ENCODE results near the gene AKNA.

The AKNA gene

GRCh38 chr9:114414346-114414745 lies 26.6 kb upstream of the AKNA start:
- DNase-seq (ENCODE audit: low read depth, low spot score), result no peak

- no peak for DNase-seq (ENCODE audit: low read depth, low spot score)
Observed at GRCh38 chr9:114413861-114414301, 26.1 kb upstream of the AKNA start.

DNA sequence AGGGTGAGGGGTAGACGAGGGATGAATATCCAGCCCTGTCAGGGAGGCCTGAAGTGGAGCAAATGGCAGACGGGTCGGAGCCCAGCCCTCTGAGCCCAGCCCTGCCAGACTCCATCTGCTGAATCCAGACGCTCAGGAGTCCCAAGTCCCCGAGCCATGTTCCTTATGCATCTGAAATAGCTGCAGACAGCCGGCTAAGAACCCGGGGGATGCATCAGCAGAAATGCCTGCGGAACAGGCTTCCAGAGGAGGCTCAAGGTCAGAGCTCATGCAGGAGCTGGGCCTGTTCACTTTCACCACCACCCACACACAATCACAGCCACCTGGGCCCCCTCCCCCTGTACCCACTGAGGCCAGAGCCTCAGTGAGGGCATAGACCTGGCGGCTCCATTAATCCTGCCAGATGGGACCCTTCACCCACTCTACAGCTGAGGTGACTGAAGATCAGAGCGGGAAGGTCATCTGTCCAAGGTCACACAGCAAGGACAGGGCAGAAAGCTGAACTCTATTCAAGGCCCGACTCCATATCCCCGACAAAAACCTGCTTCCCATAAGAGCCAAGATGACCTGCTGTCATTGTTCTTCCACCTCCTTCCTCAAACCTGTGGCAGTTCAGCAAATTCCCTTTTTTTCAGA lies 24.4 kb upstream of the AKNA start:
- DNase-seq (ENCODE audit: low read depth, low spot score), result no peak

DNA sequence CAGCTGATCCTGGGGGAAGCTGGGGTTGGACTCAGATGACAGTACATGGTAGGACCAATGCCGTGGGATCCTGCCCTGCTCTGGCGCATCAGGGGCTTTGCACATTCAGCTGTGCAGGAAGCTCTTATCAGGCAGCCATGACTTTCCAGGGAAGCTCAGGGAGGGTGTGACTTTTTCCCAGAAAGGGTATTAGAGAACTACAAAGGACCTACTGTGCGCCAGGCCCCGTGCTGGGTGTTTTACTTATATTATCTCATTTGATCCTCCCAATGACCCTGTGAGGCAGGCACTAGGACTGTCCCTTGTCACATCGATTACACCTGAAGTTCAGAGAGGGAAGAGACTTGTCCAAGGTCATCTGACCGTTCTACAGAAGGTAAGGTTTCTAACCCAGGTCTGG lies 23.7 kb upstream of the AKNA start:
- no peak for DNase-seq (ENCODE audit: low read depth, low spot score)

DNA sequence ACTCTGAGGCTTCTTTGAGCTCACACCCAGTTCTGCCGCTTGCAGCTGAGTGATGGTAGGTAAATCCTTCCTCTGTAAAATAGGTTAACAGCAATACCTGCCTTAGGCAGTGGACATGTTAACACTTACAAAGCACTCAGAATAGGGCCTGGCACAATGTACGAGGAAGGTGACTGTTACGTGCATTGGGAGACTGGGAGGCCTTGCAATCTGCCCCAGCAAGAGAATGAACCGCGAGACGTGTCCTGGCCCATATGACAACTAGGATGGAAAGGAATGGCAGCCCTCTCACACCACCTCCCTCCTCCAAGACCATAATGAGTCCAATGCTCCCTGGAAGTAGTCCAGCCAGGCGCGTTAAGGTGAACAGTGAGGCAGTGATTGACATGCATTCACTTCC lies 23.1 kb upstream of the AKNA start:
- no peak for DNase-seq (ENCODE audit: low read depth, low spot score)

DNA sequence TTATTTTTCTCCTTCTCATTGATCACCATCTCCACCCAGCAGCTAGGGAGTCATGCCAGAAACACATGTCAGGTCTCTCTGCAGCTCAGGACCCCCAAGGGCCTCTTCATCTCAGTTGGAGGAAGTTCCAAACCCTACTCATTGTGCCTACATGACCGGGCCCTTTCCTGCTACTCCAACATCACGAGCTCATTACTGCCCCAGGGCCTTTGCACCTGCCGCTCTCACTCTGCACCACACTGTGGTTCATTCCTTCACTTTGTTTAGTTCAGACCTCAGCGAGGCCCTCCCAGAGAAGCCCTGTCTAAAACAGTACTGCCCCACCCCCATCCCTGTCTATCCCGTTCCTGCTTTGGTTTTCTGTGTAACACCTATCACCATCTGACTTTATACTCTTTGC lies 22.1 kb upstream of the AKNA start:
- no peak for DNase-seq (ENCODE audit: low read depth, low spot score)

- DNase-seq (ENCODE audit: low read depth, low spot score), result no peak
Observed at GRCh38 chr9:114409103-114409780, 21.5 kb upstream of the AKNA start.

- DNase-seq (ENCODE audit: low read depth, low spot score), result no peak
Observed at GRCh38 chr9:114408645-114409044, 20.9 kb upstream of the AKNA start.

GRCh38 chr9:114407889-114408288 lies 20.1 kb upstream of the AKNA start:
- DNase-seq (ENCODE audit: low read depth, low spot score), result no peak

- no peak for DNase-seq (ENCODE audit: low read depth, low spot score)
Observed at GRCh38 chr9:114406441-114406840, 18.7 kb upstream of the AKNA start.

DNA sequence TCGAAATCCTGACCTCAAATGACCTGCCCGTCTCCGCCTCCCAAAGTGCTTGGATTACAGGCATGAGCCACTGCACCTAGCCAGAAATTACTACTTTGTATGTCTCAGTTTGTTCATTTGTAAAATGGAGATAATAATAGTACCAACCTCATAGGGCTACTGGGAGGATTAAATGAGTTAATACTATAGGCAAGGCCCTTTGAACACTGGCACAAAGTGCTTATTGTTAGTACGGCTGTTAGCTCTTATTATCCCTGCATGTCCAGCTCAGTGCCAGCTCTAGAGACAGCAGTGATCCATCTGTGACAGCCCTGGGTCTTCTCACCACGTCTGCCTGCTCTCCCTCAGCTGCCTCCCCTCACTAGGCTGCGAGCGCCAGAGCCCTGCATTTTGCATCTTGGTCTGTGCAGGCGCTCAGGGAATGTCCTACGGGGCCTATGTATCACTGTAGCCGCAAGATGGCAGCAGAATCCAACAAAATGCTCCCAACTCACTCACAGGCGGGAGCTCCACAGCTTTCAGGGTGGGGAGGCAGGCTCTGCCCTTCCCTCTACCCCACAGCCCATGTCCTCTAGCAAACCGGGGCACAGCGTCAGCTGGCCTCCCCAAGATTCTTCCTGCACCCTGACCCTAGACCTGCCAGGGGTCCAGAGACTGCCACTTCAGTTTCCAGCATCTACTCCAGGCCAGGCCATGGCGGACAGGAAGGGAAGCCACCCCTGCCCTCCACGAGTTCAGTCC lies 17.7 kb upstream of the AKNA start:
- DNase-seq (ENCODE audit: low read depth, low spot score), result peak; percentile 58

DNA sequence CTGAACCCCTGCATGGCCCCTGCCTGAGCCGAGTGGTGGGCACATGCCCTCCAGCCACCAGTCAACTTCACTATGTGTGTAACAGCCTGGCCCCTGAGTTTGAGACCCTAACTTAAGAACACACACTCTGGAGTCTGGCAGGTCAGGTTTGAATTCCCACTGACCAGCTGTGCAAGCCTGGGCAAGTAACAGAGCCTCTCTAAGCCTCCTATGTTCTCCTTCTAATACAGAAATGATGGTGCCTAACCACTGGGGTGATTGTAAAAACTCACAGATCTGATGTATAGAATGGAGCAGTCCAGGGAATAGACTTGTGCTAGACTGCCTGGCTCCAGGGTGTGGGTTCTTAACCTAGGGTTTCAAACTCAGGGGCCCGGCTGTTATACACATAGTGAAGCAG lies 16.7 kb upstream of the AKNA start:
- no peak for DNase-seq (ENCODE audit: low read depth, low spot score)

DNA sequence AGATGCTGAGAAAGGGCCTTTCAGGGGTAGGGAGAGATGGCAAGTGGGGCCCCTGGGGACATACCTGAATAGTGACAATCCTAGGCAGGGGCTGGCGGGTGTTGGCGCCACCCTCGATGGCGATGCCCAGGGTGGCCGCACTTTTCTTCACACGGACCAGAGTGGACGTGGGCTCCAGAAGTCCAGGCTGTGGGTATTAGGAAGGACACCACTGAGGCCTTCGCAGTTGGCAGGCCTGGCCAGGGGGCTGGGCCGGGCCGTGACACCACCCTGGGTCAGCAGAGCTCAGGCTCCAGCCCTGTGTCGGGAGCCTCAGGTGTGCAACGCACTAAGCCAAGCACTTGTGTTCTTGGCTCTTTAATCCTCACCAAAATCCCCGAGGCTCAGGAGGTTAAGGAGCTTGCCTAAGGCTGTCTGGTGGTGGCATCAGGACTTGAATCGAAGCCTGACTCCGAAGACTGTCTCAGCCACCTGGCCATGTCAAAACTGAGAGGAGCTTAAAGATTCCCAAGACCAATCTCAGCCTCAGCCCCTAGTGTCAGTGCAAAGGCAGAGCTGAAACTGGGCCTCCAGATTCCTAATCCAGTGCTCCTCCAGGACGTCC lies 15.5 kb upstream of the AKNA start:
- no peak for DNase-seq (ENCODE audit: low read depth, low spot score)

GRCh38 chr9:114401344-114401743 lies 13.6 kb upstream of the AKNA start:
- DNase-seq (ENCODE audit: low read depth, low spot score), result no peak

- no peak for DNase-seq (ENCODE audit: low read depth, low spot score)
Observed at GRCh38 chr9:114400772-114401171, 13.0 kb upstream of the AKNA start.

GRCh38 chr9:114400219-114400618 lies 12.4 kb upstream of the AKNA start:
- no peak for DNase-seq (ENCODE audit: low read depth, low spot score)

DNA sequence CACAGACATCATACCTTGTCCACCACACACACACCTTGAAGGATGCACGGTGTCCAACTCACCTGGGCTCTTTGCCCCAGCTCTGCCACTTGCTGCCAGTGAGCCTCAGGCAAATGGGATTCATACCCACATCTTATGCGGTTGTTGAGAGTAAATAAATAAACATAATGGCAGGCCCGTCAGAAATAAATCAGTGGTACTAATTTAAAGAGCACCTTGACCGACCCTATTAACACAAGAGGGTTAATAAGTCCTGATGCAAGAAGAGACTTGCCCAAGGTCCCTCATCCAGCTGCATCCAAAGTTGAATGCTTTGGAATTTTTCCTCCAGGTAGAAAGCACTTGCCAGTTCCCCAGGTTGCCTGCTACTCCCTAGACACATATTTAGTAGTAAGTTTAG lies 11.6 kb upstream of the AKNA start:
- no peak for DNase-seq (ENCODE audit: low read depth, low spot score)

GRCh38 chr9:114397848-114398605 lies 10.2 kb upstream of the AKNA start:
- DNase-seq (ENCODE audit: low read depth, low spot score), result peak; percentile 92

GRCh38 chr9:114397219-114397847 lies 9.6 kb upstream of the AKNA start:
- no peak for DNase-seq (ENCODE audit: low read depth, low spot score)

DNA sequence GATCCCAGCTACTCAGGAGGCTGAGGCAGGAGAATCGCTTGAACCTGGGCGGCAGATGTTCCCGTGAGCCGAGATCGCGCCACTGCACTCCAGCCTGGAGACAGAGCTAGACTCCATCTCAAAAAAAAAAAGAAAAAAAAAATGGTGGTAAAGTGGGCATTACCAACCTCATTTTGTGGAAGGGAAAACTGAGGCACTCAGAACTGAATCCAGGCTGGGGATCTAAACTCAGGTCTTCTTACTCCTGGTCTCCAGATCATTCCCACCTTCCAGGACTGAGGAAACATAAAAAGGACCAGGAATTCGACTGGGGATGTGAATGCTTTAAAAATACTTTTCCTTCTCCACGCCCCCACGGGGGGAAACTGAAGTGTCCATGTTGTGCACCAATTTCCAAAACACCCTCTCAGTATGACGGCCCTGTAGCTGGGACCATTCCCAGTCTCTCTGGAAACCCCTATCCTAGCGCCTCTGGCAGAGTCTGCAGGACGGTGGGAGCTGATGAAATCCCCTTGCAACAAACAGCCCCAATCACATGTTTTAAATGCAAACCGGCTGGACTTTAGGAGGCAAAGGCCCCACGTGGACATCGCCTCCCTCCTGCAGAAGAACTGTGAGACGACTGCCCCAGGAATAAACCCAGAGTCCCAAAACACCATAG lies 8.9 kb upstream of the AKNA start:
- no peak for DNase-seq (ENCODE audit: low read depth, low spot score)

DNA sequence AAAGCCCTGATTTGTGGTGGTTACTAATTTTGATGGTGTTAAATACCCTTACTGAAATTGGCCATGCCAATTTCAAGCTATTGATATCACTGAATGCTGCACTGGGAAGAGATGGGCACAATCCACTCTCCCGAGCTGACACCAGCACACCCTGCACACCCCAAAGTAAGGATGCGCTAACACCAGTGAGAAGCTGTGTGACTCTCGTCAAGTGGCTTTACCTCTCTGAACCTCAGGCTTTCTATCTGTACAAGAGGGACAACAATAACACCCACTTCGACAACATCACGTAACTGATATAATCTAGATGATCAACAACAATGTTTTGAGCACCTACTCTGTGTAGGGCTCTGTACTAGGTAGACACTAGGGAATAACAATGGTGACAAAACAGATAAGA lies 8.0 kb upstream of the AKNA start:
- DNase-seq (ENCODE audit: low read depth, low spot score), result no peak

Data from activated CD4-positive, CD25-positive, alpha-beta regulatory T cell treated with anti-CD3 and anti-CD28 coated beads, Interleukin-2, amount 50 U/mL, for 16 hours (primary cell).